GM18870 (cell line): ENCODE data around the gene GUCA1A.
A peak's percentile ranks its signal among the peaks of the same experiment; 100 is the strongest.
"Not testable (repeated sequence)": the region's sequence is repeated elsewhere in the genome, so short reads cannot be mapped to it uniquely, and the experiment has no call there.

ENCODE experiments used
- ATAC-seq: cut with Tn5 transposase; IDR thresholded peaks from one replicate; pipeline ENCODE4 v1.9.1; 2021; ENCODE audit warnings: moderate library complexity; ENCODE audit not compliant: unreplicated experiment

GUCA1A gene

GRCh38 chr6:42202131-42202915, 29.2 kb downstream of the GUCA1A start:
- not testable (repeated sequence) for ATAC-seq

GRCh38 chr6:42203183-42203582, 30.0 kb downstream of the GUCA1A start:
- ATAC-seq = no peak

- no peak for ATAC-seq
These were observed 31.7 kb downstream of the GUCA1A start for GRCh38 chr6:42204768-42205282.

GRCh38 chr6:42207559-42207958, 34.4 kb downstream of the GUCA1A start:
- not testable (repeated sequence) for ATAC-seq

GRCh38 chr6:42210551-42210950, 37.4 kb downstream of the GUCA1A start:
- no peak for ATAC-seq

GRCh38 chr6:42211726-42212125, 38.6 kb downstream of the GUCA1A start:
- no peak for ATAC-seq

- no peak for ATAC-seq
These were observed 39.3 kb downstream of the GUCA1A start for GRCh38 chr6:42212442-42212841.

- ATAC-seq = not testable (repeated sequence)
These were observed 43.3 kb downstream of the GUCA1A start for GRCh38 chr6:42216495-42216894.

- no peak for ATAC-seq
These were observed 44.0 kb downstream of the GUCA1A start for GRCh38 chr6:42217157-42217518.

- peak; percentile 79 for ATAC-seq
These were observed 44.6 kb downstream of the GUCA1A start, which contains the start of gene MRPS10 for GRCh38 chr6:42217519-42218367. Gene MRPS10, minus strand, starts transcription at chr6:42217861. Its CDS starts 12 bp downstream, at chr6:42217849.

GRCh38 chr6:42220807-42221206, 47.6 kb downstream of the GUCA1A start:
- no peak for ATAC-seq

GRCh38 chr6:42221546-42221945, 48.4 kb downstream of the GUCA1A start:
- ATAC-seq = no peak

- no peak for ATAC-seq
These were observed 49.3 kb downstream of the GUCA1A start for GRCh38 chr6:42222448-42222847.

- ATAC-seq = peak; percentile 84
These were observed 51.3 kb downstream of the GUCA1A start for GRCh38 chr6:42224222-42225028.

- ATAC-seq = no peak
These were observed 51.8 kb downstream of the GUCA1A start for GRCh38 chr6:42225029-42225339.

- ATAC-seq = no peak
These were observed 52.3 kb downstream of the GUCA1A start for GRCh38 chr6:42225419-42225818.

- no peak for ATAC-seq
These were observed 53.0 kb downstream of the GUCA1A start for GRCh38 chr6:42226161-42226611.

GRCh38 chr6:42226645-42227143, 53.5 kb downstream of the GUCA1A start:
- no peak for ATAC-seq

GRCh38 chr6:42227173-42227850, 54.1 kb downstream of the GUCA1A start:
- ATAC-seq = no peak

GRCh38 chr6:42228305-42228704, 55.1 kb downstream of the GUCA1A start:
- no peak for ATAC-seq
